NT2/D1 (cell line): ENCODE results near the gene ART4.

Source experiments
- DNase-seq: peaks from one replicate; pipeline ENCODE4 v3.0.0-alpha.2; 2011; ENCODE audit warnings: low read depth, low spot score
- H3K27me3 ChIP-seq: 2 replicates; pipeline ENCODE4 v1.6.0; 2011; ENCODE audit warnings: mild to moderate bottlenecking; ENCODE audit not compliant: insufficient read length, insufficient read depth
- H3K36me3 ChIP-seq: 2 replicates; pipeline ENCODE4 v1.6.1; 2011; ENCODE audit warnings: mild to moderate bottlenecking, low read length, mixed read lengths; ENCODE audit not compliant: insufficient read depth, insufficient read length
- H3K4me1 ChIP-seq: 2 replicates; pipeline ENCODE4 v1.5.1; 2011; ENCODE audit not compliant: insufficient read depth, insufficient read length
- H3K4me3 ChIP-seq: 2 replicates; pipeline ENCODE4 v1.5.1; 2011; ENCODE audit warnings: low read depth; ENCODE audit not compliant: insufficient read length
- H3K9ac ChIP-seq: 2 replicates; pipeline ENCODE4 v1.6.0; 2011; ENCODE audit warnings: low read depth; ENCODE audit not compliant: insufficient read length
- H3K9me3 ChIP-seq: 2 replicates; pipeline ENCODE4 v1.5.1; 2011; ENCODE audit warnings: mild to moderate bottlenecking, low read length; ENCODE audit not compliant: insufficient read depth
- SUZ12 ChIP-seq: IDR thresholded peaks from 2 replicates; pipeline ENCODE4 v1.6.1; 2011; ENCODE audit not compliant: insufficient read length, insufficient read depth; ENCODE audit errors: extremely low read depth
- YY1 ChIP-seq: IDR thresholded peaks from 2 replicates; pipeline ENCODE4 v1.6.1; 2011; ENCODE audit not compliant: insufficient read length, insufficient read depth
- ZNF274 ChIP-seq: IDR thresholded peaks from 2 replicates; pipeline ENCODE4 v1.6.1; 2011; ENCODE audit warnings: mild to moderate bottlenecking, low read depth, low read length

Gene ART4

DNA sequence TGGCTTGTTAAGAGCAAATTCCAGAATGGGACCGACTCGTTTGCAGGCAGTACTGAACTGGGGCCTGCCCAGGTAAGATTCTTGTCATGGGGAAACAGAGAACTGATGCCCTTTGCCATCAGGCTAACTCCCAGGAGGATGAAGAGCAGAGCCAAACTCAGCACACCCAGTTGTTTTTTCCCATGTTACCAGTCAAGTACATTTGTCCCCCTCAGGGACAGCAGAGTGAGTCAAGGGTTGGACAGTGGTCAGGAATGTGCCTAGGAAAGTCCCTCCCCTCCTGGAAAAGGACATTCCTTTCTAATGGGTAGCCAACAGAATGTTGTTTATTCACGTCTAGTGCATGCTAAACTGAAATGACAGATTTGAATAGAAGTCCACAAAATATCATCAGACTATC is 1.6 kb downstream of the ART4 start:
- Histone ChIP-seq H3K27me3 (no peaks in the 10 kb centered on the region), H3K4me3 (no peak overlapping the region), H3K4me1 (no peaks in the 10 kb centered on the region), H3K36me3 (no peaks in the 10 kb centered on the region), H3K9me3 (no peaks in the 10 kb centered on the region; the same call in none of the 2 replicates), H3K9ac (no peak overlapping the region)
- DNase-seq, result peak; percentile 27
- no peak for TF ChIP-seq YY1
- no peak for TF ChIP-seq ZNF274
- no peak for TF ChIP-seq SUZ12

DNA sequence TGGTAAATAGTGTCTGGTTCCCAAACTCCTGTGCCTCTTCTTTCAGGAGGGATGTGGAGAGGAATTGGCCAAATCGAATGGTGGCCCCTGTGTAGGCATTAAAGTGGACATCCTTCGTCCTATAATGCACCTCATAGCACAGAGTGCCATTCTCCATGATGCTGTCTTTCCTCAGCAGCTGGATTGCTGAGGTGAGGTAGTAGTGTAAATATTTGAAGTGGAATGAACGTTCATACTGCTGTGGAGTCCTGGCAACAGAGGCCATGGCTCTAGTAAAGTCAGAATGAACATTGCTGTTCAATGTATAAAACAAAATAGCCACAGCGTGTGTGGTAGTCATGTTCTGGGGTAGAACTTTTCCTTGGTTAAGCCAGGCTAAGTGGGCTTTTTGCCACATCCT is 2.7 kb downstream of the ART4 start:
- H3K4me3 ChIP-seq, result no peak overlapping the region
- H3K9me3 ChIP-seq, result no peaks in the 10 kb centered on the region; the same call in none of the 2 replicates
- no peak for DNase-seq
- TF ChIP-seq SUZ12 (no peak), YY1 (no peak), ZNF274 (no peak)
- no peaks in the 10 kb centered on the region for H3K4me1 ChIP-seq
- no peaks in the 10 kb centered on the region for H3K36me3 ChIP-seq
- no peak overlapping the region for H3K9ac ChIP-seq
- H3K27me3 ChIP-seq, result no peaks in the 10 kb centered on the region

DNA sequence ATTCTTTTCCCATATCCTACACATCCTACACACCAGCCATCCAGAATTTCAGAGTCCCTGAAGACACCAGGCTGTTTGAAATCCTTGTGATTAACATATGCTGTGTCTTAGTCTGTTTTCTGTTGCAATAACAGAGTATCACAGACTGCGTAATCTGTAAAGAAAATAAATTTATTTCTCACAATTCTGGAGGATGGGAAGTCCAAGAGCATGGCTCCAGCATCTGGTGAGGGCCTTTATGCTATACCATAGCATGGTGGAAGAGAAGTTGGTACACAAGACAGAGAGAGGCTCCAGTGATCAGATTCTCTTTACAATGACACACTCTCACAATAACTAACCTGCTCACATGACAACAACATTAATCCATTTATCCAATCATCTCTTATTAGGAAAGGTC is 4.1 kb downstream of the ART4 start:
- no peaks in the 10 kb centered on the region; the same call in none of the 2 replicates for H3K9me3 ChIP-seq
- H3K9ac ChIP-seq, result no peak overlapping the region
- no peak overlapping the region for H3K4me3 ChIP-seq
- DNase-seq, result no peak
- no peaks in the 10 kb centered on the region for H3K27me3 ChIP-seq
- H3K36me3 ChIP-seq, result no peaks in the 10 kb centered on the region
- H3K4me1 ChIP-seq, result no peaks in the 10 kb centered on the region
- no peak for TF ChIP-seq SUZ12
- TF ChIP-seq ZNF274, result no peak
- TF ChIP-seq YY1, result no peak

DNA sequence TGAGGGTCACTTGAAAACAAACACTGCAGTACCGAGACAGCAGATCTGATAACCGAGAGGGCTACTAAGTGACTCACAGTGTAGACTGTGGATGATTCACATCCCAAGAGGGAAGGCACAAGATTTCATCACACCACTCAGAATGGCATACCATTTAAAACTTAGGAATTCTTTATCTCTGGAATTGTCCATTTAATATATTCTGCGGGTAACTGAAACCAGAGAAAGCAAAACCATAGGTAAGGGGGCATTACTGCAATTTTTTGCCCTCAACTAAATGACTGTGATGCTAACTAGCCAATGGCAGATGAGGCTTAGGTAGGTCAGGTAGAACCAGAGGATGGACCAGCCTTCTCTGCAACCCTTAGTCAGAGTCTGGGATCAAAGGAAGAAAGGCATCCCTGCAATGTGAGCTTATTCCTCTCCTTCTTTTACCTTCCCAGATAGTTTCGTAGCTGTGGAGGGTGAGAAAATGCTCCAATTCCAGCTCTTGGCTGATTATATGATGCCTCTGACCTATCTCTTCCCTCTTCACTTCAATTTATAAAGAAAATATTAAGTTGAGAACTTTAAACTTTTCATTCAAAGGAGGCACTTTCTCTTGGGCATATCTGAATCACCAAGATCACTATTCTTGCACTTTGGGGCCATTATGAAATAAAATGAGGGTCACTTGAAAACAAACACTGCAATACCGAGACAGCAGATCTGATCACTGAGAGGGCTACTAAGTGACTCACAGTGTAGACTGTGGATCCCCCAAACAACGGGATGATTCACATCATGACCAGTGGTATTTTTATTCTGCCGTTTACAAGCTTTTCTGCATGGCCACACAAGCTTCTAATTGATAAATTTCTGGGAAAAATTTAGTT is 6.8 kb downstream of the ART4 start:
- H3K9me3 ChIP-seq, result no peaks in the 10 kb centered on the region; the same call in none of the 2 replicates
- DNase-seq, result no peak
- no peak overlapping the region for H3K9ac ChIP-seq
- H3K4me1 ChIP-seq, result no peaks in the 10 kb centered on the region
- TF ChIP-seq SUZ12 (no peak), YY1 (no peak), ZNF274 (no peak)
- no peaks in the 10 kb centered on the region for H3K27me3 ChIP-seq
- H3K36me3 ChIP-seq, result no peaks in the 10 kb centered on the region
- H3K4me3 ChIP-seq, result no peak overlapping the region

DNA sequence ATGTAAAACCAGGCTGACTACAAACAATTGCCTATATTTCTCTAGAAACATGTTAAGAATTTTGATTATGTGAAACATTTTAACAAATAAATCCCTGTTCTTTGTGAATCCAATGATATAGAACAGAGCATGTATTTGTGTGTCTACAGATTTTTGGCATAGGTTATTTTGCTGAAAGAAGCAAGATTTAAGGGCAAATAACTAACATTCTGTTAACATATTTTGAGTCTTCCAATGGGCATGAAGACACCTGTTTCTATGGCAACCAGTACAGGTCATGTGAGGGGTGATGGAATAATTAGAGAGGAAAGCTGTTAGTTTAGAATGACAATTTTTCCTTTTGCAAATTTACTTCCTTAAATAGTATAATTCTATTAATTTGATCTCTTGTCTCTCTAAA is 8.8 kb downstream of the ART4 start:
- H3K4me1 ChIP-seq, result no peaks in the 10 kb centered on the region
- H3K9me3 ChIP-seq, result no peaks in the 10 kb centered on the region; the same call in none of the 2 replicates
- no peak for TF ChIP-seq YY1
- TF ChIP-seq SUZ12, result no peak
- TF ChIP-seq ZNF274, result no peak
- H3K9ac ChIP-seq, result no peak overlapping the region
- H3K4me3 ChIP-seq, result no peak overlapping the region
- H3K27me3 ChIP-seq, result no peaks in the 10 kb centered on the region
- no peaks in the 10 kb centered on the region for H3K36me3 ChIP-seq
- no peak for DNase-seq

DNA sequence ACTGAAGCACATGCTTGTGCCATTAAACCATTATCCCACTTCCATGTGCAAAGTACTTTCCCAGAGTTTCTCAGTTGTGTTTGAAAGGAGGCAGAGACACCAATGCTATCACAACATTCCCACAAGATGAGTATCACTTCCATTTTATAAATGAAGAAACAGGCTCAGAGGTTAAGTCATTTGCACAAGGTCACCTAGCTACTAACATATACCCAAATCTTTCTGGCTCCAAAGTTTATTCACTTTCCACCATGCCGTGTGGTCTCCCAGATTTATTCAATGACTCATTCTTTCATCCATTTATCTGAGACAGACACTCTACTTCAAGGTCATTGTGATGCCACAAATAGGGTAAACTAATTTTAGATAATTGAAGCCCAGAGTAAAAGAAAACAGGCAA is 9.4 kb downstream of the ART4 start:
- Histone ChIP-seq H3K9ac (no peak overlapping the region), H3K4me1 (no peaks in the 10 kb centered on the region), H3K4me3 (no peak overlapping the region), H3K9me3 (no peaks in the 10 kb centered on the region; the same call in 1 of the 2 replicates), H3K36me3 (no peaks in the 10 kb centered on the region), H3K27me3 (no peaks in the 10 kb centered on the region)
- no peak for DNase-seq
- TF ChIP-seq YY1 (no peak), SUZ12 (no peak), ZNF274 (no peak)

DNA sequence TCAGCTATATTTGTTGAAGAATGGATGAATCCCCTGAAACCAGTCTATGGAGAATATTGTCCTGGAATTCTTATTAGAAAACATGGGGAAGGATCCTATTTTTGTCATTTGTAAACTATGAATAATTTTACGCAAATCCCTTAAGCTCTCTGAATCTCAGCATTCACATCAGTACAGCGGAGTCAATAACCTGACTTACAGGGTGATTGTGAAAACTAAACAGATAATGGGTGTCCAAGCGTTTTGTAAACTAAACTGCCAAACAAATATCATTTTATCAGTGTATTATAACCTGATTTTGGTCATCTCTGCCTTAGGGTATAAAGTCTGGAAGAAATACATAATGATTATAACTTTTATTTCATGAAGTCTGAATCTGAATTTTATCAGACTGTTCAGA is 10.0 kb downstream of the ART4 start:
- Histone ChIP-seq H3K9me3 (no peaks in the 10 kb centered on the region; the same call in 1 of the 2 replicates), H3K4me1 (no peaks in the 10 kb centered on the region), H3K4me3 (no peak overlapping the region), H3K27me3 (no peaks in the 10 kb centered on the region), H3K9ac (no peak overlapping the region), H3K36me3 (no peaks in the 10 kb centered on the region)
- no peak for DNase-seq
- TF ChIP-seq YY1, result no peak
- no peak for TF ChIP-seq SUZ12
- no peak for TF ChIP-seq ZNF274
